GM23338 (cell line): ENCODE measurements around the gene BDH1. TPM values are rescaled to one million over a fixed set of nuclear protein-coding genes. Genes with fewer than 3 reads are reported as not detected.

Experiments used
- ATAC-seq: fragments of 200-7000 bp; cut with Tn5 transposase; 3 replicates; pipeline ENCODE4 v1.9.1; 2020
- DNase-seq: peaks from one replicate; pipeline ENCODE4 v3.0.0-alpha.2; 2015; ENCODE audit warnings: low spot score
- H2AFZ ChIP-seq: fragments of 200-600 bp; sonication (generic); 2 replicates; pipeline ENCODE4 v1.8.0; 2016; ENCODE audit warnings: antibody characterized with exemption, mild to moderate bottlenecking, moderate library complexity
- H3F3A ChIP-seq: fragments of 200-600 bp; sonication (generic); replicated peaks from 2 replicates; pipeline ENCODE4 v1.8.0; 2017; ENCODE audit warnings: antibody characterized with exemption, mixed run types, low read depth
- H3K27ac ChIP-seq: fragments of 200-600 bp; sonication (generic); 2 replicates; pipeline ENCODE4 v1.6.1; 2016; ENCODE audit warnings: low read depth
- H3K27me3 ChIP-seq: fragments of 200-600 bp; sonication (generic); 2 replicates; pipeline ENCODE4 v1.8.0; 2016; ENCODE audit warnings: mild to moderate bottlenecking, mixed run types, moderate library complexity; ENCODE audit not compliant: insufficient read depth
- H3K36me3 ChIP-seq: fragments of 200-600 bp; sonication (generic); 2 replicates; pipeline ENCODE4 v1.8.0; 2016; ENCODE audit warnings: mild to moderate bottlenecking; ENCODE audit not compliant: insufficient read depth
- H3K4me1 ChIP-seq: fragments of 200-600 bp; sonication (generic); 2 replicates; pipeline ENCODE4 v1.8.0; 2016; ENCODE audit warnings: mild to moderate bottlenecking, moderate library complexity; ENCODE audit not compliant: insufficient read depth
- H3K4me2 ChIP-seq: fragments of 200-600 bp; sonication (generic); 2 replicates; pipeline ENCODE4 v1.7.1; 2017; ENCODE audit warnings: mixed run types
- H3K4me3 ChIP-seq: fragments of 200-600 bp; sonication (generic); 2 replicates; pipeline ENCODE4 v1.6.1; 2016; ENCODE audit warnings: mixed run types
- H3K79me2 ChIP-seq: fragments of 200-600 bp; sonication (generic); replicated peaks from 2 replicates; pipeline ENCODE4 v1.8.0; 2017; ENCODE audit warnings: mild to moderate bottlenecking; ENCODE audit not compliant: insufficient read depth
- H3K9me2 ChIP-seq: fragments of 200-600 bp; sonication (generic); 2 replicates; pipeline ENCODE4 v1.8.0; 2017; ENCODE audit not compliant: insufficient read depth
- H4K20me1 ChIP-seq: fragments of 200-600 bp; sonication (generic); replicated peaks from 2 replicates; pipeline ENCODE4 v1.8.0; 2017; ENCODE audit warnings: mild to moderate bottlenecking; ENCODE audit not compliant: insufficient read depth
- H3K27ac Mint-ChIP-seq: 2 replicates; pipeline ENCODE4 v1.8.0; 2020; ENCODE audit warnings: inconsistent platforms, mild to moderate bottlenecking, moderate library complexity, mixed read lengths
- H3K27me3 Mint-ChIP-seq: 3 replicates; pipeline ENCODE4 v1.8.0; 2022; ENCODE audit warnings: low read depth, mild to moderate bottlenecking, moderate library complexity, mixed read lengths, inconsistent platforms; ENCODE audit not compliant: insufficient read depth, poor library complexity
- H3K36me3 Mint-ChIP-seq: 3 replicates; pipeline ENCODE4 v1.8.0; 2021; ENCODE audit warnings: low read depth, mild to moderate bottlenecking, inconsistent platforms, moderate library complexity, mixed read lengths
- H3K4me1 Mint-ChIP-seq: 3 replicates; pipeline ENCODE4 v1.8.0; 2020; ENCODE audit warnings: mild to moderate bottlenecking, inconsistent platforms, mixed read lengths
- H3K4me3 Mint-ChIP-seq: 3 replicates; pipeline ENCODE4 v1.8.0; 2021; ENCODE audit warnings: moderate library complexity, mild to moderate bottlenecking, inconsistent platforms, mixed read lengths
- H3K9me3 Mint-ChIP-seq: 3 replicates; pipeline ENCODE4 v1.8.0; 2020; ENCODE audit warnings: moderate library complexity, mild to moderate bottlenecking, inconsistent platforms, mixed read lengths
- CREB1 ChIP-seq: fragments of 250-450 bp; sonication (Bioruptor Pico); IDR thresholded peaks from 2 replicates; pipeline ENCODE4 v1.5.0; 2020; ENCODE audit warnings: low read depth, mild to moderate bottlenecking, moderate library complexity
- CTCF ChIP-seq, 2 experiments: fragments of 200-600 bp in 1 of 2; sonication (generic) in 1 of 2; conservative IDR thresholded peaks; 2 replicates each; pipeline versions ENCODE4 v1.5.1 to v1.6.1; 2016 to 2017; ENCODE audit warnings: antibody characterized with exemption in 2 of 2, low read depth in 2 of 2, mild to moderate bottlenecking in 2 of 2, moderate library complexity in 1 of 2
- NANOG ChIP-seq: IDR thresholded peaks from 2 replicates; pipeline ENCODE4 v1.6.1; 2016; ENCODE audit warnings: antibody characterized with exemption, borderline replicate concordance
- POLR2AphosphoS5 ChIP-seq: IDR thresholded peaks from 2 replicates; pipeline ENCODE4 v1.6.1; 2016; ENCODE audit warnings: antibody characterized with exemption, low read depth
- ZNF114 ChIP-seq: fragments of 250-450 bp; sonication (Bioruptor Pico); IDR thresholded peaks from 2 replicates; pipeline ENCODE4 v1.5.0; 2020; ENCODE audit warnings: mild to moderate bottlenecking, moderate library complexity
- polyA plus RNA-seq: library from polyadenylated mRNA; unstranded; fragments of >200 nt; fragmentation: Nextera tagmentation; extraction: Ambion mirVana; gene quantifications from 2 replicates; pipeline ENCODE4 v1.2.1, GENCODE V29; 2016
- total RNA-seq: library from RNA; depleted of rRNA; stranded (reverse); fragments of >200 nt; shearing (Covaris generic); gene quantifications from 2 replicates; pipeline ENCODE4 v1.2.3, GENCODE V29; 2014
- TF ChIP-seq, protein P1 (sequence below): fragments of 250-450 bp; sonication (Bioruptor Pico); IDR thresholded peaks from 2 replicates; pipeline ENCODE4 v1.5.0; 2020; ENCODE audit warnings: mild to moderate bottlenecking, moderate library complexity

Gene BDH1
- total and polyA plus RNA-seq, 2 experiments from 2014 or later, result 18.1 to 19.3 TPM

DNA sequence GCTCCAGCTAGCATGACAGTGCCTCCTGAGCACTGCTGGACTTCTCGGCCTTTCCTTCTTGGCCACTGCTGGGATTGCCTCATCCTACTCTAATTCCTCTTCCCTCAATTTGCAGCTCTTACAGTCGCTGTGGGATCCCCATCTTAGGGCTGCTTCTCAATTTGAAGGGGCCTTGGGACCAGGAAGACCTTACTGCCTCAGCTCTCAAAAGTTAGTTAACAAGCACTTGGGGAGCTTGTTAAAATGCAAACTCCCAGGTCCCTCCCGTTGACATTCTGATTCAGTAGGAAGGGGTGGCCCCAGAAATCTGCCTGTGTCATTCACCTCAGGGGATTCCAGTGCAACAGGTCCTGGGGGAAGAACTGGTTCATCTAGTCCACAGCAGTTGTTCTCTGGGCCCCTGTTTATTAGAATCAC, 14.8 kb downstream of the BDH1 start:
- H3K36me3 ChIP-seq, result no peaks in the 10 kb centered on the region; the same call in 1 of the 2 replicates
- peak overlapping the region; percentile 21 for H3K4me3 ChIP-seq
- Mint-ChIP-seq H3K9me3 (no peaks in the 10 kb centered on the region), H3K36me3 (peaks cover 38% of the 10 kb centered on the region; the same call in 2 of the 3 replicates), H3K4me3 (peak overlapping the region; percentile 44; the same call in 2 of the 3 replicates), H3K4me1 (peaks cover 50% of the 10 kb centered on the region), H3K27ac (peak overlapping the region; percentile 98), H3K27me3 (peaks cover 12% of the 10 kb centered on the region)
- ATAC-seq (peak; percentile 66), DNase-seq (peak; percentile 75)
- H4K20me1 ChIP-seq, result no peaks in the 10 kb centered on the region
- H3K4me1 ChIP-seq, result peaks cover 29% of the 10 kb centered on the region
- no peaks in the 10 kb centered on the region for H3K27me3 ChIP-seq
- peak overlapping the region; percentile 52 for H3K4me2 ChIP-seq
- no peaks in the 10 kb centered on the region for H3K79me2 ChIP-seq
- peak overlapping the region; percentile 89 for H3K27ac ChIP-seq
- H3K9me2 ChIP-seq, result no peaks in the 10 kb centered on the region
- peaks cover 27% of the 10 kb centered on the region for H3F3A ChIP-seq
- TF ChIP-seq ZNF114 (CRISPR knock-in tag), result no peak
- no peak for TF ChIP-seq NANOG
- TF ChIP-seq CTCF (conservative IDR thresholded peaks at IDR 0.05; ENCODE audit: low read depth in 2 of 2), result no peak
- TF ChIP-seq, protein P1, sequence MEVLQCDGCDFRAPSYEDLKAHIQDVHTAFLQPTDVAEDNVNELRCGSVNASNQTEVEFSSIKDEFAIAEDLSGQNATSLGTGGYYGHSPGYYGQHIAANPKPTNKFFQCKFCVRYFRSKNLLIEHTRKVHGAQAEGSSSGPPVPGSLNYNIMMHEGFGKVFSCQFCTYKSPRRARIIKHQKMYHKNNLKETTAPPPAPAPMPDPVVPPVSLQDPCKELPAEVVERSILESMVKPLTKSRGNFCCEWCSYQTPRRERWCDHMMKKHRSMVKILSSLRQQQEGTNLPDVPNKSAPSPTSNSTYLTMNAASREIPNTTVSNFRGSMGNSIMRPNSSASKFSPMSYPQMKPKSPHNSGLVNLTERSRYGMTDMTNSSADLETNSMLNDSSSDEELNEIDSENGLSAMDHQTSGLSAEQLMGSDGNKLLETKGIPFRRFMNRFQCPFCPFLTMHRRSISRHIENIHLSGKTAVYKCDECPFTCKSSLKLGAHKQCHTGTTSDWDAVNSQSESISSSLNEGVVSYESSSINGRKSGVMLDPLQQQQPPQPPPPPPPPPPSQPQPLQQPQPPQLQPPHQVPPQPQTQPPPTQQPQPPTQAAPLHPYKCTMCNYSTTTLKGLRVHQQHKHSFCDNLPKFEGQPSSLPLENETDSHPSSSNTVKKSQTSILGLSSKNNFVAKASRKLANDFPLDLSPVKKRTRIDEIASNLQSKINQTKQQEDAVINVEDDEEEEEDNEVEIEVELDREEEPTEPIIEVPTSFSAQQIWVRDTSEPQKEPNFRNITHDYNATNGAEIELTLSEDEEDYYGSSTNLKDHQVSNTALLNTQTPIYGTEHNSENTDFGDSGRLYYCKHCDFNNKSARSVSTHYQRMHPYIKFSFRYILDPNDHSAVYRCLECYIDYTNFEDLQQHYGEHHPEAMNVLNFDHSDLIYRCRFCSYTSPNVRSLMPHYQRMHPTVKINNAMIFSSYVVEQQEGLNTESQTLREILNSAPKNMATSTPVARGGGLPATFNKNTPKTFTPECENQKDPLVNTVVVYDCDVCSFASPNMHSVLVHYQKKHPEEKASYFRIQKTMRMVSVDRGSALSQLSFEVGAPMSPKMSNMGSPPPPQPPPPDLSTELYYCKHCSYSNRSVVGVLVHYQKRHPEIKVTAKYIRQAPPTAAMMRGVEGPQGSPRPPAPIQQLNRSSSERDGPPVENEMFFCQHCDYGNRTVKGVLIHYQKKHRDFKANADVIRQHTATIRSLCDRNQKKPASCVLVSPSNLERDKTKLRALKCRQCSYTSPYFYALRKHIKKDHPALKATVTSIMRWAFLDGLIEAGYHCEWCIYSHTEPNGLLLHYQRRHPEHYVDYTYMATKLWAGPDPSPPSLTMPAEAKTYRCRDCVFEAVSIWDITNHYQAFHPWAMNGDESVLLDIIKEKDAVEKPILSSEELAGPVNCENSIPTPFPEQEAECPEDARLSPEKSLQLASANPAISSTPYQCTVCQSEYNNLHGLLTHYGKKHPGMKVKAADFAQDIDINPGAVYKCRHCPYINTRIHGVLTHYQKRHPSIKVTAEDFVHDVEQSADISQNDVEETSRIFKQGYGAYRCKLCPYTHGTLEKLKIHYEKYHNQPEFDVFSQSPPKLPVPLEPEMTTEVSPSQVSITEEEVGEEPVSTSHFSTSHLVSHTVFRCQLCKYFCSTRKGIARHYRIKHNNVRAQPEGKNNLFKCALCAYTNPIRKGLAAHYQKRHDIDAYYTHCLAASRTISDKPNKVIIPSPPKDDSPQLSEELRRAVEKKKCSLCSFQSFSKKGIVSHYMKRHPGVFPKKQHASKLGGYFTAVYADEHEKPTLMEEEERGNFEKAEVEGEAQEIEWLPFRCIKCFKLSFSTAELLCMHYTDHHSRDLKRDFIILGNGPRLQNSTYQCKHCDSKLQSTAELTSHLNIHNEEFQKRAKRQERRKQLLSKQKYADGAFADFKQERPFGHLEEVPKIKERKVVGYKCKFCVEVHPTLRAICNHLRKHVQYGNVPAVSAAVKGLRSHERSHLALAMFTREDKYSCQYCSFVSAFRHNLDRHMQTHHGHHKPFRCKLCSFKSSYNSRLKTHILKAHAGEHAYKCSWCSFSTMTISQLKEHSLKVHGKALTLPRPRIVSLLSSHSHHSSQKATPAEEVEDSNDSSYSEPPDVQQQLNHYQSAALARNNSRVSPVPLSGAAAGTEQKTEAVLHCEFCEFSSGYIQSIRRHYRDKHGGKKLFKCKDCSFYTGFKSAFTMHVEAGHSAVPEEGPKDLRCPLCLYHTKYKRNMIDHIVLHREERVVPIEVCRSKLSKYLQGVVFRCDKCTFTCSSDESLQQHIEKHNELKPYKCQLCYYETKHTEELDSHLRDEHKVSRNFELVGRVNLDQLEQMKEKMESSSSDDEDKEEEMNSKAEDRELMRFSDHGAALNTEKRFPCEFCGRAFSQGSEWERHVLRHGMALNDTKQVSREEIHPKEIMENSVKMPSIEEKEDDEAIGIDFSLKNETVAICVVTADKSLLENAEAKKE (CRISPR knock-in tag), result 0 out of 2 replicates have a peak, but pooled peaks have one; percentile 40
- peak; percentile 16; the same call in 1 of the 2 replicates for TF ChIP-seq CREB1 (CRISPR knock-in tag)
- TF ChIP-seq POLR2AphosphoS5, result no peak
- no peak overlapping the region for H2AFZ ChIP-seq
